ENCODE results near the gene PRKAR1A. TPM values are rescaled to one million over a fixed set of nuclear protein-coding genes. Genes with fewer than 3 reads are reported as not detected.
"Not testable (repeated sequence)": the region's sequence is repeated elsewhere in the genome, so short reads cannot be mapped to it uniquely, and the experiment has no call there.

PRKAR1A gene
- total RNA-seq, 1 experiment from 2014 or later, result 106 TPM

DNA sequence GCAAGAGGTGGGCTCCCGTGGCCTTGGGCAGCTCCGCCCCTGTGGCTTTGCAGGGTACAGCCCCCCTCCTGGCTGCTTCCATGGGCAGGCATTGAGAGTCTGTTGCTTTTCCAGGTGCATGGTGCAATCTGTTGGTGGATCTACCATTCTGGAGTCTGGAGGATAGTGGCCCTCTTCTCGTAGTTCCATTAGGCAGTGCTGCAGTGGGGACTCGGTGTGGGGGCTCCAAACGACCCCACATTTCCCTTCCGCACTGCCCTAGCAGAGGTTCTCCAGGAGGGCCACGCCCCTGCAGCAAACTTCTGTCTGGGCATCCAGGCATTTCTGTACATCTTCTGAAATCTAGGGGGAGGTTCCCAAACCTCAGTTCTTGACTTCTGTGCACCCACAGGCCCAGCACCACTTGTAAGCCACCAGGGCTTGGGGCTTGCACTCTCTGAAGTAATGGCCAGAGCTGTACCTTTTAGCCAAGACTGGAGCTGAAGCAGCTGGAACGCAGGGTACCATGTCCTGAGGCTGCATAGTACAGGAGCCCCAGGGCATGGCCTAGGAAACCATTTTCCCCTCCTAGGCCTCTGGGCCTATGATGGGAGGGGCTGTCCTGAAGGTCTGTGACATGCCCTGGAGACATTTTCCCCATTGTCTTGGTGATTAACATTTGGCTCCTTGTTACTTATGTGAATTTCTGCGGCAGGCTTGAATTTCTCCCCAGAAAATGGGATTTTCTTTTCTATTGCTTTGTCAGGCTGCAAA is 6.0 kb downstream of the PRKAR1A start:
- Histone ChIP-seq H3K4me3 (ENCODE audit: insufficient read depth, low read depth, low read length) (no peak overlapping the region), H3K27me3 (ENCODE audit: control insufficient read depth, insufficient read depth, low read length) (no peaks in the 10 kb centered on the region), H3K36me3 (replicated peaks; ENCODE audit: control insufficient read depth, insufficient read depth, low read length) (peaks cover 22% of the 10 kb centered on the region)
- no peak for DNase-seq

GRCh38 chr17:68519051-68519450 is 6.8 kb downstream of the PRKAR1A start:
- not testable (repeated sequence) for DNase-seq; H3K4me3 ChIP-seq (ENCODE audit: insufficient read depth, low read depth, low read length)
- H3K36me3 ChIP-seq (replicated peaks; ENCODE audit: control insufficient read depth, insufficient read depth, low read length), result peaks cover 26% of the 10 kb centered on the region

DNA sequence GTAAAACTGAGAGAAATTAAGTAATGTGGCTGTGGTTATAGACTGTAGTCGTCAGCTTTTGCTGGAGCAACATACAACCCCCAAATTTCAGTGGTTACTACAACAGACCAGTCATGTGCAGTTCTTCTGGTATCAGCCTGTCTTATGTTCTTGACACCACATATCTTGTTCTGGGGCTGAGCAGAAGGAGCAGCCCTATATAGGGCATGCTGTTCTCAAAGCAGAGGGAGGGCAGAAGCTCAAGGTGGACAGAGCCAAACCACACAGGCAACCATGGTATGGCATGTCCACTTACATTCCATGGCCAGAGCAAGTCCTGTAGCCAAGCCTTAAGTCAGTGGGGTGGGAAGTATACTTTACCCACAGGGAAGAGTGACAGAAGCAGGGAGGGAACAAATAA is 7.7 kb downstream of the PRKAR1A start:
- Histone ChIP-seq H3K27me3 (ENCODE audit: control insufficient read depth, insufficient read depth, low read length) (no peaks in the 10 kb centered on the region), H3K4me3 (ENCODE audit: insufficient read depth, low read depth, low read length) (no peak overlapping the region), H3K36me3 (replicated peaks; ENCODE audit: control insufficient read depth, insufficient read depth, low read length) (peaks cover 26% of the 10 kb centered on the region)
- no peak for DNase-seq

More at GRCh38 chr17:68519051-68519450, 6.8 kb downstream of the PRKAR1A start:
- H3K27me3 ChIP-seq (ENCODE audit: control insufficient read depth, insufficient read depth, low read length), result not testable (repeated sequence)

GRCh38 chr17:68522266-68522665 is 10.0 kb downstream of the PRKAR1A start:
- Histone ChIP-seq H3K4me3 (ENCODE audit: insufficient read depth, low read depth, low read length) (no peak overlapping the region), H3K36me3 (replicated peaks; ENCODE audit: control insufficient read depth, insufficient read depth, low read length) (peaks cover 19% of the 10 kb centered on the region), H3K27me3 (ENCODE audit: control insufficient read depth, insufficient read depth, low read length) (no peaks in the 10 kb centered on the region)
- no peak for DNase-seq

GRCh38 chr17:68526548-68526947 is 14.3 kb downstream of the PRKAR1A start:
- Histone ChIP-seq H3K36me3 (replicated peaks; ENCODE audit: control insufficient read depth, insufficient read depth, low read length) (peaks cover 27% of the 10 kb centered on the region), H3K4me3 (ENCODE audit: insufficient read depth, low read depth, low read length) (no peak overlapping the region), H3K27me3 (ENCODE audit: control insufficient read depth, insufficient read depth, low read length) (no peaks in the 10 kb centered on the region)
- DNase-seq, result no peak

GRCh38 chr17:68527314-68527713 is 15.1 kb downstream of the PRKAR1A start:
- H3K36me3 ChIP-seq (replicated peaks; ENCODE audit: control insufficient read depth, insufficient read depth, low read length), result peaks cover 27% of the 10 kb centered on the region
- DNase-seq, result no peak
- H3K27me3 ChIP-seq (ENCODE audit: control insufficient read depth, insufficient read depth, low read length), result no peaks in the 10 kb centered on the region
- no peak overlapping the region for H3K4me3 ChIP-seq (ENCODE audit: insufficient read depth, low read depth, low read length)

GRCh38 chr17:68531252-68531651 is 19.0 kb downstream of the PRKAR1A start:
- Histone ChIP-seq H3K36me3 (replicated peaks; ENCODE audit: control insufficient read depth, insufficient read depth, low read length) (peaks cover 24% of the 10 kb centered on the region), H3K4me3 (ENCODE audit: insufficient read depth, low read depth, low read length) (no peak overlapping the region), H3K27me3 (ENCODE audit: control insufficient read depth, insufficient read depth, low read length) (no peaks in the 10 kb centered on the region)
- DNase-seq, result no peak

- no peak for DNase-seq
- Histone ChIP-seq H3K36me3 (replicated peaks; ENCODE audit: control insufficient read depth, insufficient read depth, low read length) (peaks cover 22% of the 10 kb centered on the region), H3K4me3 (ENCODE audit: insufficient read depth, low read depth, low read length) (no peak overlapping the region), H3K27me3 (ENCODE audit: control insufficient read depth, insufficient read depth, low read length) (no peaks in the 10 kb centered on the region)
Measured at GRCh38 chr17:68532826-68533225, 20.6 kb downstream of the PRKAR1A start.

DNA sequence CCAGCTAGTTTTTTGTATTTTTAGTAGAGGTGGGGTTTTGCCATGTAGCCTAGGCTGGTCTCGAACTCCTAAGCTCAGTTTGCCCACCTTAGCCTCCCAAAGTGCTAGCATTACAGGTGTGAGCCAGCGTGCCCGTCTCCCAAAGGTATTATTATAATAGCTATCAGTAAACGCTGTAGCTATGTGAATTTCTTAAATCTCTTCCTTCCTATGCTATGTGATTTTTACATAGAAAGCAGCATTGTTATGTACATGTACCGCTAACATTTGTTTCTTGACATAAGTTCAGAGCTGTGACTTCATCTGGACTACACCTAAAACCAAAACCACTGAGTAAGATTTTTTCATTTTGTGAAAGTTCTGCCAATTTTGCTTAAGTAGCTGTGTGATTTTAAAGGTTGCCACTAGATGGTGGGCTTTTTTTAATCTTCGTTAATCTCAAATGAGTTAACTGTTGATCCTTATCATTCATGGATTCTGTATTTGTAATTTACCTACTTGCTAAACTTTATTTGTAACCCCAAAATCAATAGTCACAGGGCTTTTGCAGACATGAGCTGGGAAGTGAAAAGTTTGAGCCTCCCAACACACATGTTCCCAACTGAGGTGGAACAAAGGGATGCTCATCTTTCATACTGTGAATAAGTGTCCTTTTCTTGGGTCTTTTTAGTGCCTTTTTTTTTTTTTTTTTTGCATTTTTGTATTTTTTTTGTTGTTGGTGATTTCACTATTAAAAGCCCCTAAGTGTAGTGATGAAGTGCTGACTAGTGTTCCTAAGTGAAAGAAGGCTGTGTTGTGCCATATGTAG is 21.9 kb downstream of the PRKAR1A start:
- Histone ChIP-seq H3K36me3 (replicated peaks; ENCODE audit: control insufficient read depth, insufficient read depth, low read length) (peaks cover 22% of the 10 kb centered on the region), H3K4me3 (ENCODE audit: insufficient read depth, low read depth, low read length) (no peak overlapping the region), H3K27me3 (ENCODE audit: control insufficient read depth, insufficient read depth, low read length) (no peaks in the 10 kb centered on the region)
- no peak for DNase-seq

GRCh38 chr17:68534695-68535088 is 22.5 kb downstream of the PRKAR1A start:
- no peak overlapping the region for H3K4me3 ChIP-seq (ENCODE audit: insufficient read depth, low read depth, low read length)
- H3K36me3 ChIP-seq (replicated peaks; ENCODE audit: control insufficient read depth, insufficient read depth, low read length), result peaks cover 21% of the 10 kb centered on the region
- DNase-seq, result no peak
- no peaks in the 10 kb centered on the region for H3K27me3 ChIP-seq (ENCODE audit: control insufficient read depth, insufficient read depth, low read length)

GRCh38 chr17:68535922-68536321 is 23.7 kb downstream of the PRKAR1A start:
- Histone ChIP-seq H3K27me3 (ENCODE audit: control insufficient read depth, insufficient read depth, low read length) (no peaks in the 10 kb centered on the region), H3K36me3 (replicated peaks; ENCODE audit: control insufficient read depth, insufficient read depth, low read length) (peaks cover 19% of the 10 kb centered on the region), H3K4me3 (ENCODE audit: insufficient read depth, low read depth, low read length) (no peak overlapping the region)
- DNase-seq, result no peak

DNA sequence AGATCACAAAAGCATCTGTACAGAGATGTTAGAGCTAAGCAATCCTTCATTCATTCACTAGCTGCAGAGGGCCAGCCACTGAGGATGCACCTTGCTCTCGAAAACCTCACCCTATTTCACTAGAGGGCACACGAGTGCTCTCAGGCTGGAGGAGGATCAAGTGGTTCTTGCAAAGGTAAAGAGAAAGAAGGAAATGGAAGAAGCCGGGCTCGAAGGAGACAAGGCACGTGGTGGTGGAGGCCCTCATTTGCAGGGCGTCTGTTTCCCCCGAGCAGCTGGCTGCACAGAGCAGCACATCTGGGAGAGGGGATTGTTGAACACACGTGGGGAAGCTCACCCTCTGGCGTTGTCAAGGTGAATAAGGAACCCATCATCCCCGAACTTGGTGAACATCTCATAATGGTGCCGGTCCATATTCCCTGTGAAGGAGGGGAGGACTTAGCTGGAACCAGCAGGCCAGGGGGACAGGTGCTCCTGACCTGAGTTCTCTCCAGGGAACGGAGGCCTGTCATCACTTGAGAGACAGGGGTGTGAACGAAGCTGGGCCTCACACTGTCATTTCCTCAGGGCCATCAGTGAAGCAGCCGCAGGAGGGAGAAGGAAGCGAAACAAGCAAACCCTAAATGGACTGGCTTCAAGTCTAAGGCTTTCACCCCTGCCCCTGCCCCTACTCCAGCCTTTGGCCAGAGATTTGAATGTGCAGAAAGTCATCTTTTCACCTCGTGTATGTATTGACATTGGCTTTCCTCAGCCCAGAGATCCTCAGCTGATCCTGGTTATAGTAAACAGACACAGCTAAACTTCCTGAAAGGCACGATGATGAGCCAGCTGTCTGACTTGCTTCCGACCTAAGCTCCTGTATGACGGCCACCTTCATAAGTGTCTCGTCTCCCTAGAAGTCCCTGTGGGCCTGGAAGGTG is 27.6 kb downstream of the PRKAR1A start:
- DNase-seq, result no peak
- Histone ChIP-seq H3K36me3 (replicated peaks; ENCODE audit: control insufficient read depth, insufficient read depth, low read length) (peaks cover 18% of the 10 kb centered on the region), H3K4me3 (ENCODE audit: insufficient read depth, low read depth, low read length) (no peak overlapping the region), H3K27me3 (ENCODE audit: control insufficient read depth, insufficient read depth, low read length) (no peaks in the 10 kb centered on the region)

- H3K27me3 ChIP-seq (ENCODE audit: control insufficient read depth, insufficient read depth, low read length), result no peaks in the 10 kb centered on the region
- H3K36me3 ChIP-seq (replicated peaks; ENCODE audit: control insufficient read depth, insufficient read depth, low read length), result peaks cover 15% of the 10 kb centered on the region
- no peak overlapping the region for H3K4me3 ChIP-seq (ENCODE audit: insufficient read depth, low read depth, low read length)
- no peak for DNase-seq
Measured at GRCh38 chr17:68540981-68541380, 28.8 kb downstream of the PRKAR1A start.

DNA sequence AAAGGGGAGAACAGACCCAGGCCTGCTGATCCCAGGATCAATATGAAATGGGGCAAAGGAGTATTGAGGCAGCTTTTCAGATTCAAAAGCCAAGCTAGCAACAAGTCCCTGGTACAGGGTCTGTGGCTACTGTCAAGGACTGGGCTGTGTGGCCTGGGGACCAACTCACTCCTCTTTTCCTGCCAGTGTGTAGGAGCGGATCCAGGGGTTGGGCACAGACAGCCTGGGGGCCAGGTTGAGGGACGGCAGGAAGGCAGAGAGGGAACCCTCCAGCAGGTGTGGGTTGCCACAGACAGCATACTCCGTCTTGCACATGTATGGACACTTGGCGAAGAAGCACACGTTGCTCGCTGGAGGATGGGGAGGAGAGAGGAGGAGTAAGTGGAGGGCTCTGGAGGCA is 29.6 kb downstream of the PRKAR1A start:
- Histone ChIP-seq H3K36me3 (replicated peaks; ENCODE audit: control insufficient read depth, insufficient read depth, low read length) (peaks cover 15% of the 10 kb centered on the region), H3K4me3 (ENCODE audit: insufficient read depth, low read depth, low read length) (no peak overlapping the region), H3K27me3 (ENCODE audit: control insufficient read depth, insufficient read depth, low read length) (no peaks in the 10 kb centered on the region)
- no peak for DNase-seq
